HS-5 (cell line): ENCODE results near the gene KRTAP12-1.
"Not testable (repeated sequence)": the region's sequence is repeated elsewhere in the genome, so short reads cannot be mapped to it uniquely, and the experiment has no call there.

ENCODE experiments used
- DNase-seq: peaks from one replicate; pipeline ENCODE4 v3.0.0-alpha.2; 2012; ENCODE audit warnings: low read depth

The KRTAP12-1 gene

DNA sequence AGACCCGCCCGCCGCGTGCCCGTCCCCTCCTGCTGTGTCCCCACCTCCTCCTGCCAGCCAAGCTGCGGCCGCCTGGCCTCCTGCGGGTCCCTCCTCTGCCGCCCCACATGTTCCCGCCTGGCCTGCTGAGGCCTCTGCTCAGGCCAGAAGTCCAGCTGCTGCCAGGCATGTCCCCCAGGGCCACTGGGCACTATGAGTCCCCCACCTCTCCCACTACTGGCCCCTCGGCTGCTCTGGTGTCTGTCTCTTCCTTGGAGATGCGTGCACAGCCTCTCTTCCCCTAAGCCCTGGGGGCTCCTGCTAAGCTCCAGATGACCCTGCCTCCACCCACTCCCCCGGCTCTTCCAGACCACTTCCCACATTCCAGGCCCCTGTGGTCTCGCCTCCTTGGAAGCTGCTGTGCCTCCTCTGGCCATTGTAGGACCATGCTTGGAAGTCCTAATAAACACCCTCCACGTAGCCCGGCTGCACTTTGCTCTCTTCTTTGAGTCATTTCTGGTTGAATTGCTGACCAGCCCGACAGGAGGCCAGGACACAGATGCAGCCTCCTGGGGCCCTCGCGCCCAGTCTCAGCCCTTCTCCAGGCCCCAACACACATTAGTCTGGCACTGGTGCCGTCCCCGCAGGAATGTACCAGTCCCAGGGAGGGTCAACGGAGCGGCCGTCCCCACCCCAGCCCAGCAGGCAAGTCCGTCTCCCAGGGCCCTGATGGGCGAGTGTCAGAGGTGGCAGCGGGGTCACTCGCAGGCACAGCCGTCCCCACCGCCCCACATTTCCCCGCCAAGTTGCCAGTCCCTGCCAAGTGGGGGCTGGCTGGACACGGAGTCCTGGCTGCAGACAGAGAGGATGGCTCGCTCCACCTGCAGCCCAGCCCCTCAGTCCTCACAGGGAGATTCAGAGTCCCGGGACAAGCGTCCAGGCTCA lies 16.1 kb upstream of the KRTAP12-1 start:
- no peak for DNase-seq

GRCh38 chr21:44697172-44697810 lies 15.3 kb upstream of the KRTAP12-1 start, which contains the start of gene KRTAP10-12:
KRTAP10-12 (plus strand) TSS chr21:44697172; CDS start chr21:44697202, 30 bp downstream.
- not testable (repeated sequence) for DNase-seq

DNA sequence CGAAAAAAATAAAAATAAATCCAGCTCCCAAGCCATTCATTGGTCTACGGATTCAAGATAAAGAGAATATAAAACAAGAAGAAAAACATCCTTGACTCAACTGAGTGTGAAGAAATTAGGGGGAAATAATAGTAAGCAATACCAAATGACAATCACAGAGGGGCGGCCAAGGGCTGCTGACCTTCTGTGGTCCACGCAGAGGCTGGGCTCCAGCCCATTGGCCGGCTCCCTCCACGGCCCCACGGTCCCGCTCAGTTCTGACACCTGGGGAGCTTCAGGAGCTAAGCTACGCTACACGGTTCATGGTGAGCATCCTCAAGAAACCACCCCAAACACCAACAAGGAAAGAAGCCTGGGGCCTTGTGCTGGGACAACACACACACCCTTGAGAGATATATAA lies 14.6 kb upstream of the KRTAP12-1 start:
- DNase-seq, result no peak

DNA sequence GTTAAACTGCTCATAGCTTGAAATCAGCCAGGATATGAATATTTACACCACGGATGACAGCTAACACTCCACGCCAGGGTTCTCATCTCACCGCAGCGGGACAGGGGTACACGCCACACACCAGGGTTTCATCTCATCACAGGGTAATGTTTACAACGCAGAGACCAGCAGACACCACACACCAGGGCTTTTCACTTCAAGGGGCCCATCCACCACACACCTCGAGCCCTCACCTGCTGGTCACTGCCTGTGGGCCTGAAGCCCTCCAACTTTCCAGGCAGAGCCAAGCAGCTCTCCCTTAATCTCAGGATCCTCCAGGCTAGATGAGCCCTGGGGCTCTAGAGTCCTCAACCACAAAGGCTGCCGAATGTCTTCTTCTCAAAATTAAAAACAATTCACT lies 13.7 kb upstream of the KRTAP12-1 start:
- DNase-seq, result no peak

DNA sequence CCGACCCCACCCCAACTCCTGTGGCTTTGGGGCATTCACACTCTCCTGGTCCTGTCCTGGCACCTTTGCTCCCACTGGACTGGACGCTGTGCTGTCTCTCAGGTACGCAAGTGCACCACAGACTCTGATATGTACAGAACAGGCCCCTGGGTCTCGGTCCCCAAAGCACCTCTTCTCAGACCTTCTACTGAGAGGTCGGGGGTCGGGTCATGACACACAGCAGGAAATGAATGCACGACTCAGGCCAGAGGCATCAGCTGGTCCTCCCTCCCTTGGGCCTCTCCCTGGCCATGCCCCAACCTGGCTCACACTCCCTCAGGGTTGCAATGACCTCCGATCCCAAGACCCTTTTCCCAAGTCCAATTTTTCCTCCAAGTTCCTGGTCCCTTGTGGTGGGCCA lies 13.2 kb upstream of the KRTAP12-1 start:
- no peak for DNase-seq

DNA sequence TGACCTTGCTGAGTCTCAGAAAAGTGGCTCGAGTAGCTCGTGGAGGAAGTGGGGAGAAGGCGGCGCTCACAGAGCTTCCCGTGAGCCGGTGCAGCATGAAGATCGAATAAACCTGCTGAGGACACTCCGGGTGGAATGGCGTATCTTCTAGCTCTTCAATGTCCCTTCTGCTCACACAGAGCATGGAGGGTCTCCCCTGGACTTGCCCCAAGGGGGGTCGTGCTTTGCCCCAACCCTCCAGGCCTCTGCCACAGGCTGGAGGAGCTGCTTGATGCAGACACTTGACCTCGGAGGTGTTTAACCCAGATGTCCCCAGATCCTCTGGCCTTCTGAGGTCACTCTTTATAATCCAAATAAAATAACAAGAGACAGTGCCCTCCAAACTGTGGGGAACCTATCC lies 12.8 kb upstream of the KRTAP12-1 start:
- DNase-seq, result no peak

DNA sequence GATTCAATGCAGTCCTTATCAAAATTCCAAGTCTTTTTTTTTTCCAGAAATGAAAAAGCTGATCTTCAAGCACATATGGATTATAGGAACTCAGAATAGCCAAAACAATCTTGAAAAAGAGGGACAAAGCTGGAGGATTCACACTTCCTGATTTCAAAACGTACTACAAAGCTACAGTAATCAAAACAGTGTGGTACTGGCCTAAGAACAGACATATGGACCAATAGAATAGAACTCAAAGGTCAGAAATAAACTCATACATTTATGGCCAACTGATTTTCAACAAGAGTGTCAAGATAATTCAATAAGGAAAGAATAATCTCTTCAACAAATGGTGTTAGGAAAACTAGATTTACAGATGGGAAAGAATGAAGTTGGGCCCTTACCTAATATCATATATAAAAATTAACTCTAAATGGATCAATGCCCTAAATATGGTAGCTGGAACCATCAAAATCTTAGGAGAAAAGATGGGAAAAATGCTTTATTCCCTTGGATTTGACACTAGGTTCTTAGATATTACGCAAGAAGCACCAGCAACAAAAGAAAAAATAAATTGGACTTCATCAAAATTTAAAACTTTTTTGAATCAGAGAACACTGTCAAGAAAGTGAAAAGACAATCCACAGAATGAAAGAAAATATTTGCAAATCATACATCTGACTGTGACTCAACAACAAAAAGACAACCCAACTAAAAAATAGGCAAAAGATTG lies 11.0 kb upstream of the KRTAP12-1 start:
- DNase-seq, result no peak

DNA sequence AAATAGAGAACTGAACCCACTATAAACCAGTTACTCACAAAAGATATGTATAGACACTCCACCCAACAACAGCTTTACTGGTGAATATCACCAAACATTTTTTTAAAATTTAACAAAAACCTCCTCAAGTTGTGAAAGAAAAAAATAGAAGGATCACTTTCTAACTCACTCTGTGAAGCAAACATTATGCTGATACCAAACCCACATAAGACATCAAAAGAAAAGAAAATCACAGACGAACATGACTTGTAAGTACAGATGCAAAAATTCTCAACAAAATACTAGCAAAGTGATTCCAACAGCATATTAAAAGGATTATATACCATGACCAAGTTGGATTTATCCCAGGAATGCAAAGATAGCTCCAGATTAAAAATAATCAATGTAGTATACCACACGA lies 9.7 kb upstream of the KRTAP12-1 start:
- DNase-seq, result no peak

GRCh38 chr21:44689740-44690139 lies 7.8 kb upstream of the KRTAP12-1 start:
- DNase-seq, result not testable (repeated sequence)

- DNase-seq, result no peak
Measured at GRCh38 chr21:44687671-44688070, 5.7 kb upstream of the KRTAP12-1 start.

DNA sequence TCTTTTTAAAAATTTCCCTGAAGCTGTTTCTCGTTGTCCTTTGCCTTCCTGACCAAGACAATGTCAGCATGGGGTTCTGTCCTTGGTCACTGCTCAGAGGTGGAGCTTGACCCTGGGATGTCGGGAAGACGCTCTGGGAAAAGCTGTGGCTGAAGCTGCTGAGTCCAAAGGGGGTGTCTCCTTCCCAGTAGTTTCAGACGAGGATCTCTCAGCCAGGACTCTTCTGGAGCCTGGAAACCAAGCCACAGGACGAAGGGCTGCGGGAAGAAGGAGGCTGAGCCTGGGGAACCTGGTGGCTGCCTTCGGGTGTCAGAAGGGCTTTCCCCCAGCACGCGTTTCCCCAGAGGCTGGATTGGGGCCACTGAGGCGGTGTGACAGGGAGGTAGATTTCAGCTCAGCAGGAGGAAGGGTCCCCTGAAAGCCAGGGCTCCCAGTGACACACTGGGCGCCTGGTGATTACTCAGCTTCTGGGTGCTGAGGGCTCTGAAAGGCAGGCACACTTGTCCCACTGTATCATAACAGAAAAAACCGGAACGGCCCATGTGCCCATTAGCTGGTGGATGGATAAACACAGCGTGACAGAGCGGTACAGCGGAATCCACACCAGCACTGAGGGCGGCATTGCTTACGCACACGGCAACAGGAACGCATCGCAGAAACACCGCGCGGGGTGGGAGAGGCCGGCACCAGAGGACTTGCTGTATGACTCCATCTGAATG lies 5.0 kb upstream of the KRTAP12-1 start:
- no peak for DNase-seq

GRCh38 chr21:44686000-44686781 lies 4.2 kb upstream of the KRTAP12-1 start:
- no peak for DNase-seq

DNA sequence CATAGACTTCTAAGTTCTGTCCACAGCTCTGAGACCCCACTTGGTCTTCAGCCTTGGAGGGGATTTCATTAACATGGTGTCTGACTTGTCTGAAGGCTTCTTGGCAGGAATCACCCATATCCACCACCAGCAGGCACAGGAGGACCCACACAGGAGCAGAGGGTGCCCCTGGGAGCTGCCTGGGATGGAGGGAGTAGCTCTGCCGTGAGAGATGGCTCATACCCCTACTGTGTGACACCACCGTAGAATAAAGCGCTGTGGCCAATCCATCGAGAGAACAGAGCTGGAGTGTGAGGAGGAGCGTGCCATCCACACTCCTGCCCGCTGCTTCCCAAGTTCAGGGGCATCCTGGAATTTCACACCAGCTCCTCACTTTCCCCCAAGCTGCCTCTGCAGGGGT lies 3.1 kb upstream of the KRTAP12-1 start:
- not testable (repeated sequence) for DNase-seq

DNA sequence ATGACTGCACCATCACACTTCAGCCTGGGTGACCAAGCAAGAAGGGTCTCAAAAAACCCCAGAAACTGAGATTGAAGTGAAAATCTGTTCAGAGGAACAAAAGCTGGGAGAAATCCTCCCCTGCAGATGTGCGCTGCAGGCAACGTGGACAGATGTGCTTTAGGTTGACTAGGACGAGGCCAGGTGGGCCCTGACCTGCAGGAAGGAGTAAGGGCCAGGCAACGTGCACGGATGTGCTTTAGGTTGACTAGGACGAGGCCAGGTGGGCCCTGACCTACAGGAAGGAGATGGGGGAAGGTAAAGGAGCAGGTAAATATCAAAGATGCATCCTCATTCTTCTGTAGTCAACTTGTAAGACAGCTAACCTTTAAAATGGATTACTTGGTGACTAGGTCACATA lies 2.5 kb upstream of the KRTAP12-1 start:
- DNase-seq, result no peak

DNA sequence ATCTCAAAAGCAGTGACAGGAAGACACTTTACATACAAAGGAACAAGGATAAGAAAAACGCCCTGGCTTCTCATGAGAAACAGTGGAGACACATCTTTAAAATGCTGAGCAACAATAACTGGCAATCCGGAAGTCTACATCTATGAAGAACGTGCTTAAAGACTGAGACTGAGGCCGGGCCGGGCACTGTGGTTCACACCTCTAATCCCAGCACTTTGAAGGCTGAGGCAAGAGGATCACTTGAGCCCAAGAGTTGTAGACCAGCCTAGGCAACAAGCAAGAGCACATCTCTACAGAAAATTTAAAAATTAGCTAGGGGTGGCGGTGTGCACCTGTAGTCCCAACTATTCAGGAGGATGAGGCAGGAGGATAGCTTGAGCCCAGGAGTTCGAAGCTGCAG lies 2.1 kb upstream of the KRTAP12-1 start:
- DNase-seq, result no peak

GRCh38 chr21:44682580-44683151 lies 703 bp upstream of the KRTAP12-1 start:
- no peak for DNase-seq

- no peak for DNase-seq
Measured at GRCh38 chr21:44681152-44681551, 811 bp downstream of the KRTAP12-1 start.

GRCh38 chr21:44677881-44678280 lies 4.1 kb downstream of the KRTAP12-1 start:
- DNase-seq, result no peak

DNA sequence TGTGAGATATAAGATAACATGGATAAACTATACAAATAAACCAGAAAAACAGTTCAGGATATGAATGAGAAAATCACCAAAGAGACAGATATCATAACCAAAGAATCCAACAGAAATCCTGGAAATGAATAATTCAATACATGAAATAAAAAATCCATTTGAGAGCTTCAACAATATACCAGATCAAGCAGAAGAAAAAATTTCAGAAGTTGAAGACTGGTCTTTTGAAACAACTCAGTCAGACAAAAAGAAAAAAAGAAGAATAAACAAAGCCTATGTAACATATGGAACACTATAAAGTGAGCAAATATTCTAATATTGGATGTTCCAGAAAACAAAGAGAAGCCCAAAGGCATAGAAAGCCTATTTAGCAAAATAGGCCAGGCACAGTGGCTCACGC lies 10.1 kb downstream of the KRTAP12-1 start:
- no peak for DNase-seq

DNA sequence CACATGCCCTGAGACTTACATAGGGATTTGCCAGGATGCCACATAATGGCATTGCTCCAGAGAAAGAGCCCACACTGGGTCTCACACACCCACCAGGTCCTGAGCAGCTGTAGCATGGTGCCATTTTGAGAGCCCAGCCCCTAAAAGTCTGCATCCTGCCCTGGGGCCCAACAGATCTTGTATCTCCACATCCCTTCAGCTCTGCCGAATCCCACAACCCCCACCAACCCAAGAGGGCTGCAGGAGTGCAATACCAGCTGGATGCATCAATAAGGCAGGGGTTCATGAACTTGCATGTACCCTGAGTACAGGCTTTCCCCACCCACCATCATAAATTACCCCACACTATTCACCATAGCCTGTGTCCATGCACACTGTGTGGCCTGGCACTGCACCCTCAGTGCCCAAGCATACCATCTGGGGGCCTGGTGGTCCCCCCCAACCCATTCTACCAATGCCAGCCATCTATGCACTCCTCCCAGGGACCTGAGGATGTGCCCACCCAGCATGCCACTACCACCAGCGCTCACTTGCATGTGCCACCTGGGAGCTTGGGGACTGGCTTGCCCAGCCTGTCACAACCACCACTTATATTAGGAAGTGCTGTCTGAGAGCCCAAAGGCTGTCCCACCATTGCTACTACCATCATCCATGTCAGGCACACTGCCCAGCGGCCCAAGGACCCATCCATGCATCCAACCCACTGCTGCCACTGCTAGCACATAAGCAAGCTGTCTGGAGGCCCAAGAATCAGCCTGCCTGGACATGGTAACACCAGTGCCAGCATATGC lies 11.1 kb downstream of the KRTAP12-1 start:
- DNase-seq, result no peak
